ENCODE results near the gene ZNF544. TPM values are rescaled to one million over a fixed set of nuclear protein-coding genes. Genes with fewer than 3 reads are reported as not detected.
A peak's percentile ranks its signal among the peaks of the same experiment; 100 is the strongest.
"Not testable (repeated sequence)": the region's sequence is repeated elsewhere in the genome, so short reads cannot be mapped to it uniquely, and the experiment has no call there.

Gene ZNF544
- total RNA-seq, 2 experiments from 2014 or later: 48.0 to 68.4 TPM

GRCh38 chr19:58304255-58304654 is 75.5 kb downstream of the ZNF544 start:
- DNase-seq (no peak), ATAC-seq (no peak)
- Mint-ChIP-seq H3K36me3 (peaks cover 74% of the 10 kb centered on the region), H3K4me3 (peak overlapping the region; percentile 99), H3K4me1 (peaks cover 39% of the 10 kb centered on the region), H3K9me3 (ENCODE audit: low read depth) (peaks cover 7% of the 10 kb centered on the region), H3K27ac (peak overlapping the region; percentile 100), H3K27me3 (no peaks in the 10 kb centered on the region)
- CTCF ChIA-PET: no interaction called here

DNA sequence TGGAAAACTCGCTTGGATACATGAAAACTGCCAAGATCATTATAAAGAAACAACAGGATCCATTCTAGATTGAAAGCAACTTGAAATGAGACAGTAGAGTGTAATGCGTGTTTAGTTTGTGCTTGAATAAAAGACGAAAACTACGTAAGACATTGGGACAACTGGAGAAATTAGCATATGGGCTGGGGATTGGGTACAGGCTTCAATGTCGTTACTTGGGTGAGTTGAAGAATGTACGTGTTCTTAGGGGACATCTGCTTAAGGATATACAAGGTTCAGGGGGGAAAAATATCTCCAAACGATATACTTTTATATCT is 76.0 kb downstream of the ZNF544 start:
- Mint-ChIP-seq H3K4me3 (peak overlapping the region; percentile 99), H3K9me3 (ENCODE audit: low read depth) (peaks cover 7% of the 10 kb centered on the region), H3K4me1 (peaks cover 39% of the 10 kb centered on the region), H3K27me3 (no peaks in the 10 kb centered on the region), H3K36me3 (peaks cover 77% of the 10 kb centered on the region), H3K27ac (peak overlapping the region; percentile 100)
- ATAC-seq (no peak), DNase-seq (no peak)
- CTCF ChIA-PET: no interaction called here

- ATAC-seq (peak; percentile 96), DNase-seq (peak; percentile 98)
- Mint-ChIP-seq H3K36me3 (peaks cover 77% of the 10 kb centered on the region), H3K27me3 (no peaks in the 10 kb centered on the region), H3K4me1 (peaks cover 39% of the 10 kb centered on the region), H3K27ac (peak within 1 kb of the TSS; percentile 100), H3K9me3 (ENCODE audit: low read depth) (peaks cover 7% of the 10 kb centered on the region), H3K4me3 (peak within 1 kb of the TSS; percentile 99)
- CTCF ChIA-PET: interaction anchor here (1.3 to 2.4 kb wide), 2 partner anchors 21 to 76 kb away, joined by 4 to 6 read pairs; partner anchors contain the start of genes ZNF544 and ZSCAN22
Observed at GRCh38 chr19:58305065-58305931, 76.6 kb downstream of the ZNF544 start, which contains the start of gene ERVK3-1. Gene ERVK3-1 (plus strand): TSS chr19:58305377. CDS start chr19:58312169, 6,792 bp downstream.

- H3K9me3 Mint-ChIP-seq (ENCODE audit: low read depth): peaks cover 4% of the 10 kb centered on the region
- peaks cover 39% of the 10 kb centered on the region for H3K4me1 Mint-ChIP-seq
- CTCF ChIA-PET: interaction anchor here (1.2 to 2.4 kb wide), 3 partner anchors 13 to 77 kb away, joined by 4 to 6 read pairs (median 4); partner anchors contain the start of genes ZNF544 and ZSCAN22
- ATAC-seq (no peak), DNase-seq (peak; percentile 49)
- H3K4me3 Mint-ChIP-seq: peak overlapping the region; percentile 99
- H3K36me3 Mint-ChIP-seq: peaks cover 75% of the 10 kb centered on the region
- no peaks in the 10 kb centered on the region for H3K27me3 Mint-ChIP-seq
- H3K27ac Mint-ChIP-seq: peak overlapping the region; percentile 100
Observed at GRCh38 chr19:58305932-58306323, 77.2 kb downstream of the ZNF544 start.

GRCh38 chr19:58307736-58308135 is 79.0 kb downstream of the ZNF544 start:
- H3K27me3 Mint-ChIP-seq: no peaks in the 10 kb centered on the region
- peak overlapping the region; percentile 52 for H3K27ac Mint-ChIP-seq
- H3K9me3 Mint-ChIP-seq (ENCODE audit: low read depth): peaks cover 2% of the 10 kb centered on the region
- H3K4me3 Mint-ChIP-seq: no peak overlapping the region
- DNase-seq (no peak), ATAC-seq (no peak)
- H3K36me3 Mint-ChIP-seq: peaks cover 77% of the 10 kb centered on the region
- H3K4me1 Mint-ChIP-seq: peaks cover 39% of the 10 kb centered on the region
- CTCF ChIA-PET: interaction anchor here (0.9 to 2.4 kb wide), 2 partner anchors 79 to 212 kb away, joined by 3 to 6 read pairs; partner anchors contain the start of genes ZBTB45 and ZNF544

DNA sequence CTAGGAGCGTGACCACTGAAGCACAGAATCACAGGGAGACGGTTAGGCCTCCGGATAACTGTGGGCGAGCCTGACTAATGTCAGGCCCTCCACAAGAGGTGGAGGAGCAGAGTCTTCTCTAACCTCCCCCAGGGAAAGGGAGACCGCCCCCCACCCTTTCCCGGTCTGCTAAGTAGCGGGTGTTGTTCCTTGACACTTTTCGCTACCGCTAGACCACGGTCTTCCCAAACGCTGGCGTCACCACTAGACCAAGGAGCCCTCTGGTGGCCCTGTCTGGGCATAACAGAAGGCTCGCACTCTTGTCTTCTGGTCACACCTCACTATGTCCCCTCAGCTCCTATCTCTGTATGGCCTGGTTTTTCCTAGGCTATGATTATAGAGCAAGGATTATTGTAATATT is 82.0 kb downstream of the ZNF544 start:
- H3K4me3 Mint-ChIP-seq; CTCF ChIA-PET; H3K27me3 Mint-ChIP-seq; H3K9me3 Mint-ChIP-seq (ENCODE audit: low read depth); DNase-seq; H3K27ac Mint-ChIP-seq; ATAC-seq: not testable (repeated sequence)
- Mint-ChIP-seq H3K36me3 (peaks cover 88% of the 10 kb centered on the region), H3K4me1 (peaks cover 26% of the 10 kb centered on the region)

- DNase-seq (no peak), ATAC-seq (no peak)
- Mint-ChIP-seq H3K4me3 (no peak overlapping the region), H3K36me3 (peaks cover 86% of the 10 kb centered on the region), H3K27ac (no peak overlapping the region), H3K9me3 (ENCODE audit: low read depth) (no peaks in the 10 kb centered on the region), H3K27me3 (no peaks in the 10 kb centered on the region), H3K4me1 (peaks cover 20% of the 10 kb centered on the region)
- CTCF ChIA-PET: no interaction called here
Observed at GRCh38 chr19:58311345-58311865, 82.7 kb downstream of the ZNF544 start.

Other genes with a start within 250 kb of the ZNF544 start
- 10 to 100 TPM; 11.6 to 12.8 TPM for gene ZNF606, start 226.1 kb upstream of the ZNF544 start, total RNA-seq
- gene ZSCAN1, start 194.9 kb upstream of the ZNF544 start, total RNA-seq: not detected
- under 1 TPM; 0.49 to 0.76 TPM for gene ZNF135, start 169.6 kb upstream of the ZNF544 start, total RNA-seq
- 10 to 100 TPM; 15.9 to 24.8 TPM for gene ZSCAN18, start 130.7 kb upstream of the ZNF544 start, total RNA-seq
- 1 to 10 TPM; 4.0 to 4.6 TPM for gene ZNF329, start 78.1 kb upstream of the ZNF544 start, total RNA-seq
- gene ZNF274, start 45.9 kb upstream of the ZNF544 start, total RNA-seq: 10 to 100 TPM; 30.1 to 36.0 TPM
- 1 to 10 TPM; 4.8 to 5.0 TPM for gene ZNF8, start 50.0 kb downstream of the ZNF544 start, total RNA-seq
- 10 to 100 TPM; 78.3 to 82.7 TPM for gene ERVK3-1, start 76.5 kb downstream of the ZNF544 start, total RNA-seq
- gene ZSCAN22, start 98.1 kb downstream of the ZNF544 start, total RNA-seq: 1 to 10 TPM; 4.4 to 6.3 TPM
- 10 to 100 TPM; 12.2 to 12.8 TPM for gene A1BG, start 124.6 kb downstream of the ZNF544 start, total RNA-seq
- gene ZNF497, start 133.8 kb downstream of the ZNF544 start, total RNA-seq: under 1 TPM; 0.87 to 0.91 TPM
- gene ZNF837, start 152.1 kb downstream of the ZNF544 start, total RNA-seq: 1 to 10 TPM in 1 of 2 experiments, under 1 TPM in 1; 0.98 to 1.2 TPM
- 1,000 to 10,000 TPM in 1 of 2 experiments, 100 to 1,000 TPM in 1; 914 to 1,022 TPM for gene RPS5, start 158.4 kb downstream of the ZNF544 start, total RNA-seq
- gene RNF225, start 166.7 kb downstream of the ZNF544 start, total RNA-seq: under 1 TPM; 0.61 to 0.70 TPM
- gene ZNF584, start 179.7 kb downstream of the ZNF544 start, total RNA-seq: 10 to 100 TPM in 1 of 2 experiments, 1 to 10 TPM in 1; 7.8 to 11.2 TPM
- gene ZNF132, start 211.2 kb downstream of the ZNF544 start, total RNA-seq: 1 to 10 TPM; 5.4 to 5.8 TPM
- gene ZNF324B, start 222.7 kb downstream of the ZNF544 start, total RNA-seq: 10 to 100 TPM; 13.1 to 14.4 TPM
- gene ZNF324, start 238.2 kb downstream of the ZNF544 start, total RNA-seq: 10 to 100 TPM; 12.8 to 13.9 TPM
- gene ZNF446, start 247.4 kb downstream of the ZNF544 start, total RNA-seq: 1 to 10 TPM; 5.9 to 7.4 TPM

All from activated CD8-positive, alpha-beta memory T cell treated with anti-CD3 and anti-CD28 coated beads, Interleukin-2, amount 10 ng/mL, durations not matched to agents 7 days and 5 days (primary cell).